ENCODE measurements around the gene KCNE3.

DNA sequence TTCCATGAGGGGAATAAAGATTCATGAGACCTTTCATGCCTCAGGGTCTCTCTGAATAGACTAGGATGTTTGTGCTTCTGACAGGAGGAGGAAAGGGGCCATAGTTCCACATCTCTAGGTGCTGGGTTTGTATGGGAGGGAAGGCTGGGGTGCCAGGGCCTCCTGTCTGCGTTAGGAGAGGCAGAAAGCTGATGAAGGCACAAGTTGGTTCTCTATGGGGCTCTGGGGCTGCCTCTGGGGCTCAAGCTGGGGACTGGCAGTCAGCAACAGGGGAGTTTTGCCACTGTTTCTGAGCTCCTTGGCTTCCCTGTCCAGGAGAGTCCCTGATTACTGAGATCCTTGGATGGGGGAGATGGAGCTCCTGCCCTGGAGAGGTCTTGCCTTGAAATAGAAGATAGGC is 4.1 kb downstream of the KCNE3 start:
- TF ChIP-seq POLR2A (IDR thresholded peaks at IDR 0.05; ENCODE audit: extremely low read depth, insufficient read length) (no peak), MYC (IDR thresholded peaks at IDR 0.05; ENCODE audit: low read depth, low read length) (no peak)
- TF ChIP-seq, protein P1, sequence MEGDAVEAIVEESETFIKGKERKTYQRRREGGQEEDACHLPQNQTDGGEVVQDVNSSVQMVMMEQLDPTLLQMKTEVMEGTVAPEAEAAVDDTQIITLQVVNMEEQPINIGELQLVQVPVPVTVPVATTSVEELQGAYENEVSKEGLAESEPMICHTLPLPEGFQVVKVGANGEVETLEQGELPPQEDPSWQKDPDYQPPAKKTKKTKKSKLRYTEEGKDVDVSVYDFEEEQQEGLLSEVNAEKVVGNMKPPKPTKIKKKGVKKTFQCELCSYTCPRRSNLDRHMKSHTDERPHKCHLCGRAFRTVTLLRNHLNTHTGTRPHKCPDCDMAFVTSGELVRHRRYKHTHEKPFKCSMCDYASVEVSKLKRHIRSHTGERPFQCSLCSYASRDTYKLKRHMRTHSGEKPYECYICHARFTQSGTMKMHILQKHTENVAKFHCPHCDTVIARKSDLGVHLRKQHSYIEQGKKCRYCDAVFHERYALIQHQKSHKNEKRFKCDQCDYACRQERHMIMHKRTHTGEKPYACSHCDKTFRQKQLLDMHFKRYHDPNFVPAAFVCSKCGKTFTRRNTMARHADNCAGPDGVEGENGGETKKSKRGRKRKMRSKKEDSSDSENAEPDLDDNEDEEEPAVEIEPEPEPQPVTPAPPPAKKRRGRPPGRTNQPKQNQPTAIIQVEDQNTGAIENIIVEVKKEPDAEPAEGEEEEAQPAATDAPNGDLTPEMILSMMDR (IDR thresholded peaks at IDR 0.05; ENCODE audit: low read depth, low read length): no peak
- TF ChIP-seq, protein P2, sequence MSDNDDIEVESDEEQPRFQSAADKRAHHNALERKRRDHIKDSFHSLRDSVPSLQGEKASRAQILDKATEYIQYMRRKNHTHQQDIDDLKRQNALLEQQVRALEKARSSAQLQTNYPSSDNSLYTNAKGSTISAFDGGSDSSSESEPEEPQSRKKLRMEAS (IDR thresholded peaks at IDR 0.05; ENCODE audit: low read depth, low read length): no peak

Data from NB4 (cell line).